Measurements from ENCODE around the gene GBP2.

GRCh38 chr1:89130716-89131115 lies 4.8 kb upstream of the GBP2 start:
- TF ChIP-seq, protein P1, sequence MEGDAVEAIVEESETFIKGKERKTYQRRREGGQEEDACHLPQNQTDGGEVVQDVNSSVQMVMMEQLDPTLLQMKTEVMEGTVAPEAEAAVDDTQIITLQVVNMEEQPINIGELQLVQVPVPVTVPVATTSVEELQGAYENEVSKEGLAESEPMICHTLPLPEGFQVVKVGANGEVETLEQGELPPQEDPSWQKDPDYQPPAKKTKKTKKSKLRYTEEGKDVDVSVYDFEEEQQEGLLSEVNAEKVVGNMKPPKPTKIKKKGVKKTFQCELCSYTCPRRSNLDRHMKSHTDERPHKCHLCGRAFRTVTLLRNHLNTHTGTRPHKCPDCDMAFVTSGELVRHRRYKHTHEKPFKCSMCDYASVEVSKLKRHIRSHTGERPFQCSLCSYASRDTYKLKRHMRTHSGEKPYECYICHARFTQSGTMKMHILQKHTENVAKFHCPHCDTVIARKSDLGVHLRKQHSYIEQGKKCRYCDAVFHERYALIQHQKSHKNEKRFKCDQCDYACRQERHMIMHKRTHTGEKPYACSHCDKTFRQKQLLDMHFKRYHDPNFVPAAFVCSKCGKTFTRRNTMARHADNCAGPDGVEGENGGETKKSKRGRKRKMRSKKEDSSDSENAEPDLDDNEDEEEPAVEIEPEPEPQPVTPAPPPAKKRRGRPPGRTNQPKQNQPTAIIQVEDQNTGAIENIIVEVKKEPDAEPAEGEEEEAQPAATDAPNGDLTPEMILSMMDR (IDR thresholded peaks at IDR 0.05) = no peak
- no peak for TF ChIP-seq POLR2A (IDR thresholded peaks at IDR 0.05)
